ENCODE measurements around the gene TRIP12.
"Not testable (repeated sequence)": the region's sequence is repeated elsewhere in the genome, so short reads cannot be mapped to it uniquely, and the experiment has no call there.

The TRIP12 gene

DNA sequence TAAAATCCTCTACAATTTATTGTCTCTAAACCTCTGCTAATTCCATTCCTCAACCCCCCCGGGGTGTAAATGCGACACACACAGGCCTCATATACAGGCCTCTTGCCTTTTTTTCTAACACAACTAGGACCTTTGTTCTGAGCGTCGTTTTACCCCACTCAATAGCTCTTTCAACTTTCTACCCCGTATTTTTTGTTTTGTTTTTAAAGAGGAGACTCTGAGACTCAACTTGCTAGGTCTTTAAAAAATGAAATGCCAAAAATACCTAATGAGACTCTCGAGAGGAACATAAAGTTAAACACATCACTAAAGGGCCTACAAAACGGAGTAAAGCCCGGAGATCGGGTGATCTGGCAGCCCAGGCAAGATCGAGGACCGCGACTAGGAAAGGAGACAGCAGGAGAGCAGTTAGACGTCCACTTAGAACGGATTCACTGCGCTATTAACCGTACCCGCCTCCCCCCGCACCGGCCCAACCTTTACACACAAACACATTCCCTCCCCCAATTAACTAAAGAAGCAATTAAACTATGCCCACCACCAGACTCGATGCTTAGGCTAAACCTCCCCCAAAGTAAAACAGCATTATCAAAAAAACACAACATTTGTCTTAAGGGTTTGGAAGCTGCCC is 1.7 kb downstream of the TRIP12 start:
- no peak for DNase-seq

DNA sequence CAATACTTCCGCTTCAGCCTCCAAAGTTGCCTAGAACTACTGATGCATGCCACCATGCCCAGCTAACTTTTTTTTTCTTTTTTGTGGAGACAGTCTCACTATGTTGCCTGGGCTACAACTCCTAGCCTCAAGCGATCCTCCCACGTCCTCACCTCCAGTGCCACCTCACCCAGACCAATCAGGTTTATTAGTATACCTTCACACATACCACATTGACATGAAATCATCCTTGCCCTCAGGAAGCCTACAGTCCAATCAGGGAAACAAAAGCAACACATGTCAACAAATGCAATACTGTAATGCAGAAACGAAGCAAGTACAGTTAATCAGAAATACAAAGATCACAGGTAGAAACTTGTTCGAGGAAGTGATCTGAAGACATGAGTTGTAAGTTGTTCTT is 4.0 kb downstream of the TRIP12 start:
- no peak for DNase-seq

- no peak for DNase-seq
These were observed 7.6 kb downstream of the TRIP12 start for GRCh38 chr2:229914171-229914570.

- no peak for DNase-seq
These were observed 10.9 kb downstream of the TRIP12 start for GRCh38 chr2:229910832-229911412.

DNA sequence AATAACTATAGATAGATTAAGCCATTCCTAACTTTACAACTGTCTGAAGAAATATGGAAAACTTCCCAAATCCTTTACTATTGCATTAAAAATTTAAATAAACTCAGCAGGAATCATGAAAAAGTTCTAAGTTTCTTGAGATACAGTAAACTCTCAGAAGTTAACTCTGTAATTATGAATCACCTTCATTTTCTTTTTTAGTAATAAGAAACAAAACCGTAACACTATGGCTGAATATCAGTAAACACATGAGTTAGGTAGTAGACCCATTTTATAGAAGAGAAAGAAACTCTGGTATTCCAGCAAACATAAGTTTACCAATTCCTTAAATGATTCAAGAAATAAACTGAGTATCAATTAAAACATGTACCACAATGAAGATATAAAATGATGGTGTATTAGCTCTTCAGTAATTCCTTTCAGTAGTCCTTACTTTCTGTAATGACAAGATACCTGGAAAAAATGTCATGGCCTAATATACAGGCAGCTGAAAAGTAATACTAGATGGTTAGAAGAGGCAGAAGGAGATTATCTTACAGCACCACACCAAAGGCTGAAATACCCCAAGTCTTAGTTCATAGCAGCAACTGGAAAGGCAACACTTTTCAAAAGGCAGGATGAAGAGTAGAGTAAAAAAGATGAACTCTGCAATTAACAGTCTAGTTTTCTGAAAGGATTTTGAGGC is 11.5 kb downstream of the TRIP12 start:
- DNase-seq, result no peak

- DNase-seq, result no peak
These were observed 12.7 kb downstream of the TRIP12 start for GRCh38 chr2:229909090-229909489.

DNA sequence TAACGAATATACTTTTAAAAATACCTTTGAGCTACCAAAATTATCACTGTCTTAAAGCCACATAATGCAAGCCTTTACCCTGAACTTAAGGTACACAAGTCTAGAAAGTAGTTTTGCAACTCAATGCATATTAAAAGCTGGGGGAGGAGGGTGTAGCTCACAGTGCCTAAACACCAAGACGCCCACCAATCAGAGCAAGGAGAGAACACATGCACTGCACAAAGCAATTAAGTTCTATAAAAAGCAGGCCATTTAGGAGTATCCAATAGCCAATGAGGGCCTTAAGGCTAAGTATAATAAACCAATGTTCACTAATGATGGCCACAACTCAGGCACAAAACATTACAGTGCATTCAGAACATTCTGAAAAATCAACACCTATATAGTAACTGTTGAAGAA is 16.2 kb downstream of the TRIP12 start:
- DNase-seq, result no peak

DNA sequence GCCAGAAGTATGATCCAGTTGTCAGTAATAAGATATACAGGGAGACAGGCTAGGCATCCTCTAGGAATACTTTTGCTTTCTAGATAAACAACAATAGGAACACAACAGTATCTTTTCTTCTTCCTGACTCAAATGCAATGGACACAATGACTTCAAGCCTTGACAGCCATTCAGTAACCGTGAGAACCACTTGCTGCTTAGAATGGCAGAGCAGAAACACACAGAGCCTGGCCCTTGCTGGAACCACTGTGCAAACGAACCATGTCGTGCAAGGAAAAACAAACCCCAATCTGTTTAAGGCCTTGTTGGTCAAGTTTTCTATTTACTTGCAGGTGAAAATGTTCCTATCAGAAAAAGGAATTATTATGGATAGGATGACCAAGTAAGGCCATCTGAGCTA is 18.8 kb downstream of the TRIP12 start:
- DNase-seq, result no peak

GRCh38 chr2:229901819-229902218 is 20.0 kb downstream of the TRIP12 start:
- no peak for DNase-seq

GRCh38 chr2:229900514-229900913 is 21.3 kb downstream of the TRIP12 start:
- not testable (repeated sequence) for DNase-seq

- no peak for DNase-seq
These were observed 21.8 kb downstream of the TRIP12 start for GRCh38 chr2:229900012-229900411.

DNA sequence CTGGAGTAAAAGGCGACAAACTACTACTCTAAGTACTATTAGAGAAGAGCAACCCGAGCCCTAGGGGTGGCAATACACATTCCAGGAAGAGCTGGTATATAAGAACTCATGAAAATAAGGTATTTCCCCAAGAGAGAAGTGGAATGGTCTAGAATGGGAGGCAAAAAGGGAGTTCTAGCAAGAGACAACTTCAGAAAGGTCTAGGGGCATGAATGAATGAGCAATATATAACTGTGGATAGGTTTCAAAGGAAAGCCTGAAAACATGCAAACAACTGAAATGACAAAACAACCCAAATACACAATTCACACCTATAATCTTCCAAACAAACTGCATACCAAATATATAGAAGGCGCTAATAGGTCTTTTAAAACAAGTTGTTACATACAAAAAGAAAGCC is 22.2 kb downstream of the TRIP12 start:
- DNase-seq, result no peak

GRCh38 chr2:229896857-229897256 is 25.0 kb downstream of the TRIP12 start:
- DNase-seq, result no peak

DNA sequence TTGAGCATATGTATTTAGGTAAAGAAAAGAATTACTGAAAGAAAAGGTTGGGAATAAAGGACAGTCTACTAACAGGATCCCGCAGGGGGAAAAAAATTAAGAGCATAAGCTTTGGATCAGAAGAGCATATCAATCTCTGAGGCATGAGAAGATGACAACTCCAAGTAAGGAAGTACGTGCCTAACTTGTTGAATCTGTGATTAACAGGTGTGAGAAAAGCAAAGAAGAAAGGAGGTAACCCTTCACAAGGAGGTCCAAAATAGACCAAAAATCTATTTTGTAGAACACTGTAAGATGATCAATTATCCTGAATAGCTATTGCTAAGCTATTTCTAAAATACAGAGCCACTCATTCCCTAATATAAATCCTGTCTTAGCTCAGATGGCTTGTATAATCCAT is 32.8 kb downstream of the TRIP12 start:
- no peak for DNase-seq

DNA sequence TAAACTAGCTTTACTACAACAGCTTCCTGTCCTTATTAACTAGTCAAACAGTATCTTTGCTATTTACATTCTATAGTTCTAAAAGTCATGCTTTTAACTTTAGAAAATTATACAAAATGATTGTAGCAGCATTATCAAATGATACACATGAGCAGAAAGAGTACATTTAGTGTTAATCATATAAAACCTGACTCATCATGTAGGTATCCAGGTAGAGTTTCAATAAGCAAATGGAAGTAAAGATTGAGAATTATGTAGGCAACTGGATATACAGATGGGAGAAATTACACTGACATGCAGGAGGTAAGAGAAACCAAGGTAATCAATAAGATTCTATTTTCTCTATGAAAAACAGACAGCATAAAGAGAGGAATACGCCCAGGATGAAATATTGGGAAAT is 33.8 kb downstream of the TRIP12 start:
- DNase-seq, result no peak

GRCh38 chr2:229887441-229887840 is 34.4 kb downstream of the TRIP12 start:
- DNase-seq, result no peak

DNA sequence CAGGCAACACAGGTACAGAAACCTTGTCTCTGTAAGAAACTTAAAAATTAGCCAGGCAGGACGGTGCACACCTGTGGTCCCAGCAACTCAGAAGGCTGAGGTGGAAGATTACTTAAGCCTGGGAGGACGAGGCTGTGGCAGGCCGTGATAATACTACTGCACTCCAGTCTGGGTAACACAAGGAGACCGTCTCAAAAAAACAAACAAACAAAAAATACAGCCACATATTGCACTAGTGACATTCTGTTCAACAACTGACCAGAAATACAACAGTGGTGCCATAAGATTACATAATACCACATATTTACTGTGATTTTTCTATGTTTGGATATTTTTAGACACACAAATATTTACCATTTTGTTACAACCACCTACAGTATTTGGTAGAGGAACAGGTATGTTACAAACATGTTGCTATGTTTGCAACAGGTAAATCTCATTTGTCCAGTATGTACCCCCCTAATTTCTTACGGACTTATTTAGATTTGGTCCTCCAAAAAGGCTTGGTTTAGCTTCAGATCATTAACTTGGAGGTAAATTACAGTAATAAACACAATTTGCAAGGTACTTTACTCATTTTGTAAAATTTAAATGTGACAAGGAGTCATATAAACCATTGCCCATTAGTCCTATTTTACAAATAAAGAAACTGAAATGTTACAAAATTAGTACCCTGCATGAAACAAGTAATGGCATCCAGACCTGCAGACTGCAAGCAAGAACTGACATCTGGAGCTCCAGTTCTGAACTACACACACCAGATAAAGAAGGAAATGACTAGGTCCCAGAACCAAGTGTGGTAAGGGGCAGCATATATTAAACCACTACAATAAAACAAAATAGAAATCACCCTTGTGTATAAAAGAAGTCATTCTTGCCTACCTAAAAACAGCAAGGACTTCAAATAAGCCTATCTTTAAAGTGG is 36.8 kb downstream of the TRIP12 start:
- no peak for DNase-seq

DNA sequence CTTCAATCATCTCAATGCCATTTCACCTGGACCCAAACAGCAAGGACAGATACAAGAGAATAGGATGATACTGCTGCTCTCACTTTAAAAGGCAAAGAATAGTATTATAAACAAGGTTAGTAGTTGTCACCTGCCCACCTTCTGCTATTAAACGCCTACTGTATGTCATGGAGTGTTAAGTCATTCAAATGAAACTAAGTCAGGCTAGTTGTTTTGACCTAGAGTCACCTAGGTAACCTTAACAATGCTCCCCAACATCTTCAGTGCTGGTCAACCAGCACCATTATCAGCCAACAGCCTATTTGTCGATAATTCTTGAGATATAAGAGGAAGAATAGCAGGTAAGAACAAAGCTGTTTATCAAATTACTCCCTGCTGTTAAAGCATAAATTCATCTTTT is 39.2 kb downstream of the TRIP12 start:
- no peak for DNase-seq

GRCh38 chr2:229880892-229881586 is 40.8 kb downstream of the TRIP12 start:
- no peak for DNase-seq

DNA sequence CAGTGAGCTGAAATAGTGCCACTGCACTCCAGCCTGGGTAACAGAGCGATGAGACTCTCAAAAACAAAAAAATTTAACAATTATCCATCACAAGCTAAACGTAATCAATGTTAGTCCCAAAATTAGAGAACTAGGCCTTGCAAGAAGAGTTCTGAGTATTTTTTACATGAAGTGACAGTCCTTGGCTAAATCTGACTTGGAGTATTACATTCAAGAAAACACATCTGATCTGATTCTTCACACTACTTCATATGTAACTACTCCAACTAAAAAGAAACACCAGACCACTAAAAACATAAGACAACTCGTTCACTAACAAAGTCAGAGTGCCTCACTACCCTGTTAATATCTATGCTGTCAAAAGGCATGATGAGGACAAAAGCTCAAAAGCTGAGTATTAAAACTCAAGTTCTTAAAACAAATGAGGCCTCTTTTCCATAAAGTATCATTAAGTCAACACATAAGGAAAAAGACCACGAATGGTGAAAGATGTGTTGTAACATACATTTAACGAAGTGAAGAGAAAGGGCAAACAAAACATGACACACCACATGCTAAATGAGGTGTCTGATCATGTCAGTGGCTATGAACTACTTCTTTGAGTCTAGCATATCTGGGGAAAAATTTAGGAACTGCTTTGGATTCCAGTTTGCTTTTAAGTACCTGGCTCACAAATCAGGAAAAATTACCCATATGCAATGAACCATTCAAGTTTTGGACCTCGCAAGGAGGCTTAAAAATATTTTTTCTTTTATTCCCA is 42.4 kb downstream of the TRIP12 start:
- no peak for DNase-seq

DNA sequence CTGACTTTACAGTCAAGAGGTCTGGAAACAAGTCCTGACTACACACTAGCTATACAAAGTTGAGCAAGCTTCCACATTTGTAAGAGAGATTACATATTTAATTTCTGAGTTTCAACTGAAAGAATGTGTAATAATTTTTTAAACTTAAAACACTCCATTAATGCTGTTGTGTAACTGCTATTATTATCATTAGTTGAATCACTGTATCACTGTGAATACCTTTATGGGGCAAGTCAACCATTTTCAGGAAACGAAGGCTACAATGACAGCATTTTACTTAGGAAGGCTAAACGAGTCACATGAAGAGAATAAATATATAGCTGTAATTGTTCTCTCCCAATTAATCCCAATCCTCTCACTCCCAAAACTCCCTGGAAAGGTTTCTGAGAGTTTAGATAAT is 46.3 kb downstream of the TRIP12 start:
- no peak for DNase-seq

DNA sequence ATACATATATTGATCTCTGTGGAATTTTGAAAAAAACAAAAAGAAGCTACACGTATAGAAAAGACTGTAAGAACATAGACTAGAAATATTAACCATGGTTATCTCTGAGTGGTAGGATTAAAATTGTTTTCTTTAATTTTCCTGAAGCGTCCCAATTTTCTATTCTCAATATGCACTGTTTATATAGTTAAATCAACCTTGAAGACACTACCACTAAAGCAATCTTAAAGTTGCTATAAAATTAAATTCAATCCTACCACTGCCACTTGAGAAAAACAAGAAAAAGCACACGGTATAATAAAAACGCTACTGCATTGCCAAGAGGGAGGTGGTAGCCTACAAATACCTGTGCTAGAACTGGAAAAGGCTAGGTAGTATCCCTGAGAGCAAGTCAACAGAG is 47.2 kb downstream of the TRIP12 start:
- no peak for DNase-seq

Data from DMS 273 treated with DMSO at 0.1 percent for 48 hours (cell line).